Tibial nerve (tissue), 4 donors: Measurements from ENCODE around the gene FMNL2. TPM values are rescaled to one million over a fixed set of nuclear protein-coding genes. Genes with fewer than 3 reads are reported as not detected.

Experiments
- DNase-seq, 2 donors: peaks; one replicate each; pipeline ENCODE4 v3.0.0-alpha.2; 2019; ENCODE audit warnings: low spot score in 2 of 2
- H3K27ac ChIP-seq, 4 donors: fragments of 200-600 bp; sonication (generic) in 3 of 4; one replicate each; pipeline ENCODE4 v1.5.1; 2017 to 2019; ENCODE audit warnings: mild to moderate bottlenecking in 1 of 4
- H3K27me3 ChIP-seq, 2 donors: fragments of 200-600 bp; sonication (generic) in 1 of 2; one replicate each; pipeline versions ENCODE4 v1.5.1 to v1.6.0; 2017 to 2019
- H3K36me3 ChIP-seq, 3 donors: fragments of 200-600 bp; sonication (generic); one replicate each; pipeline ENCODE4 v1.5.1; 2018 to 2019
- H3K4me1 ChIP-seq, 4 donors: fragments of 200-600 bp; sonication (generic) in 3 of 4; one replicate each; pipeline ENCODE4 v1.5.1; 2017 to 2019
- H3K4me3 ChIP-seq, 4 donors: fragments of 200-600 bp; sonication (generic) in 3 of 4; one replicate each; pipeline ENCODE4 v1.5.1; 2017 to 2019; ENCODE audit warnings: mild to moderate bottlenecking in 1 of 4, moderate library complexity in 1 of 4
- H3K9me3 ChIP-seq, 4 donors: fragments of 200-600 bp; sonication (generic) in 3 of 4; one replicate each; pipeline ENCODE4 v1.5.1; 2017 to 2019
- CTCF ChIP-seq, 5 experiments: fragments of 200-600 bp in 3 of 5; fragments of 450-650 bp in 2 of 5; sonication (generic) in 3 of 5; IDR thresholded peaks; one replicate each; pipeline ENCODE4 v1.5.1; 2016 to 2019; ENCODE audit warnings: antibody characterized with exemption in 5 of 5, mild to moderate bottlenecking in 3 of 5, moderate library complexity in 2 of 5
- EP300 ChIP-seq, 2 donors: sonication (generic); formaldehyde crosslinking; IDR thresholded peaks; one replicate each; pipeline ENCODE4 v1.6.1; 2017; ENCODE audit warnings: antibody characterized with exemption in 2 of 2, mild to moderate bottlenecking in 1 of 2
- POLR2A ChIP-seq, 2 donors: fragments of 450-650 bp; IDR thresholded peaks; one replicate each; pipeline ENCODE4 v1.6.1; 2017; ENCODE audit warnings: antibody characterized with exemption in 2 of 2, mild to moderate bottlenecking in 2 of 2, moderate library complexity in 2 of 2
- WGBS, 2 donors: methylation state at CpG; one replicate each; pipeline ENCODE4 v1.1.5; 2018; 5-methylcytosine and 5-hydroxymethylcytosine counted together
- total RNA-seq, 4 donors: library from RNA; depleted of rRNA; stranded (reverse); fragments of >200 nt; gene quantifications; one replicate each; pipeline ENCODE4 v1.1.0, GENCODE V29; 2016

The FMNL2 gene
- total RNA-seq, 4 donors from 2014 or later = 94.5 to 131 (median 98.1) TPM

DNA sequence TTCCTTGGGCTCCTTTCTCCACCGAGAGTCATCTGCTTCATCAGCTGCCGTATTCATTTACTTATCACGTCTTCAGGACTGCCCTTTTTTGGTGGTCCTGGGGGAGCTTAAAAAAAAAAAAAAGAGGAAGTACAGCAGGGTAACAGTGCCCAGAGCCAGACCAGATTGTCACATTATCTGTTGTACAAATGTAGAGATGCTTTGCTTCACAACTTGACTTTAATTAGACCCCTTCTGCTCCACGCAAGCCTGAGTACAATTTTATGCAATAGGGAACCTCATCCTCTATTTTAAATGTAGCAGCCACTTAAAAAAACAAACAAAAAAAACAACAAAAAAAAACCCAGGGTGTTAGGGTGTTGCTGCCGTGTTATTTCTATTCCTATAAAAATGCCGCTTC, 254.0 kb downstream of the FMNL2 start:
- no peaks in the 10 kb centered on the region for H3K36me3 ChIP-seq
- H3K27ac ChIP-seq = peak overlapping the region in 1 of 4 donors; percentile 82
- H3K4me1 ChIP-seq = peaks cover 4 to 56% (median 24%) of the 10 kb centered on the region in 4 donors
- H3K27me3 ChIP-seq = no peaks in the 10 kb centered on the region
- no peaks in the 10 kb centered on the region for H3K9me3 ChIP-seq
- H3K4me3 ChIP-seq = no peak overlapping the region
- no peak for DNase-seq
- TF ChIP-seq EP300 (IDR thresholded peaks at IDR 0.05) = no peak
- no peak for TF ChIP-seq POLR2A (IDR thresholded peaks at IDR 0.05)
- WGBS, 2 donors = 60 to 61% methylated on average over 6 of the region's 6 CpGs

DNA sequence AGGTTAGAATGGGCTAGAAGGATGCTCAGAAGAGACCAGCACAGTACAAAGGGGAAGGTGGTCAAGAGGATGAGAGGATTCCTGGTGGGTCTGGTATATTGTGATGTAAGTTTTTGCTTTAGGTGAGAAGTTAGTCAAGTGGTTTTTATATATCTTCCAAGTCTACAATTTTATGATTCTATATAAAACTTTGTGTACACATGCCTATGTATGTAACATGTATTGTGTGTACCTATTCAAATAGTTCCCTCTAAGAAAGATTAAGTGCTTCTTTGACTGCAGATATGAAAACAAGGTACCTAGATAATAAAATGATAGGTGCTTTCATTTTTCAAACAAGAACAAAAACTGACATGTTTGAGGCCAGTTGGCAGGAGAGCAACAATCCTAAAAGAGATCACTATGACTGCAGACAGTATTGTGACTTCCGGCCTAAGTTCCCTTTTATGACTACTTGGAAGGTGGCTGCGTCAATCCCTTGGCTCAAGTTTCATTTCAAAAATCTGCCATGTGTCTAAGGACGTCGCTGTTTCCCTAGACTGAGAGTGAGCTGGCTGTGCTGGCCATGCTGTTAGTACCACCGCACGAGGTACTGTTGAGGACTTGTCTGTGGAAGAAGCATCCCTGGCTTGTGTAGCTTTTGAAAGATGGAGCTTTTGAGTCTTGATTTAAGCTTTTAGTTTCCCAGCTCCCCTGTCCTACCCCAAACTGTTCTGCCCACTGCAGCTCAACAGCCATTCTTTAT, 259.2 kb downstream of the FMNL2 start:
- Histone ChIP-seq H3K27ac (peak overlapping the region; percentile 21 to 78 (median 64)), H3K4me1 (peaks cover 0 to 38% (median 7%) of the 10 kb centered on the region in 4 donors), H3K36me3 (peaks cover 0 to 8% (median 0%) of the 10 kb centered on the region in 3 donors), H3K4me3 (no peak overlapping the region), H3K9me3 (no peaks in the 10 kb centered on the region), H3K27me3 (no peaks in the 10 kb centered on the region)
- DNase-seq = peak in 1 of 2 donors; percentile 66
- WGBS, 2 donors = 62 to 74% methylated on average over 6 of the region's 6 CpGs
- TF ChIP-seq EP300 (IDR thresholded peaks at IDR 0.05) = peak; percentile 46
- no peak for TF ChIP-seq POLR2A (IDR thresholded peaks at IDR 0.05)

- DNase-seq = peak; percentile 47 to 75
- H3K27ac ChIP-seq = peak overlapping the region; percentile 21 to 78 (median 64)
- H3K4me3 ChIP-seq = no peak overlapping the region
- TF ChIP-seq EP300 (IDR thresholded peaks at IDR 0.05) (peak in 1 of 2 donors; percentile 82), CTCF (IDR thresholded peaks at IDR 0.05) (no peak)
- no peaks in the 10 kb centered on the region for H3K27me3 ChIP-seq
- H3K9me3 ChIP-seq = no peaks in the 10 kb centered on the region
- peaks cover 0 to 34% (median 7%) of the 10 kb centered on the region in 4 donors for H3K4me1 ChIP-seq
- H3K36me3 ChIP-seq = peaks cover 0 to 8% (median 0%) of the 10 kb centered on the region in 3 donors
- 44 to 59% methylated on average over 3 of the region's 3 CpGs for WGBS, 2 donors
These were observed 259.8 kb downstream of the FMNL2 start for GRCh38 chr2:152594792-152595191.

GRCh38 chr2:152598975-152599759, 264.2 kb downstream of the FMNL2 start:
- Histone ChIP-seq H3K9me3 (no peaks in the 10 kb centered on the region), H3K27me3 (no peaks in the 10 kb centered on the region), H3K27ac (no peak overlapping the region), H3K4me1 (peaks cover 0 to 28% (median 10%) of the 10 kb centered on the region in 4 donors), H3K4me3 (no peak overlapping the region), H3K36me3 (peaks cover 0 to 12% (median 0%) of the 10 kb centered on the region in 3 donors)
- WGBS, 2 donors = 87 to 91% methylated on average over 9 of the region's 9 CpGs
- DNase-seq = no peak
- TF ChIP-seq EP300 (IDR thresholded peaks at IDR 0.05) (no peak), CTCF (IDR thresholded peaks at IDR 0.05) (no peak), POLR2A (IDR thresholded peaks at IDR 0.05) (no peak)

DNA sequence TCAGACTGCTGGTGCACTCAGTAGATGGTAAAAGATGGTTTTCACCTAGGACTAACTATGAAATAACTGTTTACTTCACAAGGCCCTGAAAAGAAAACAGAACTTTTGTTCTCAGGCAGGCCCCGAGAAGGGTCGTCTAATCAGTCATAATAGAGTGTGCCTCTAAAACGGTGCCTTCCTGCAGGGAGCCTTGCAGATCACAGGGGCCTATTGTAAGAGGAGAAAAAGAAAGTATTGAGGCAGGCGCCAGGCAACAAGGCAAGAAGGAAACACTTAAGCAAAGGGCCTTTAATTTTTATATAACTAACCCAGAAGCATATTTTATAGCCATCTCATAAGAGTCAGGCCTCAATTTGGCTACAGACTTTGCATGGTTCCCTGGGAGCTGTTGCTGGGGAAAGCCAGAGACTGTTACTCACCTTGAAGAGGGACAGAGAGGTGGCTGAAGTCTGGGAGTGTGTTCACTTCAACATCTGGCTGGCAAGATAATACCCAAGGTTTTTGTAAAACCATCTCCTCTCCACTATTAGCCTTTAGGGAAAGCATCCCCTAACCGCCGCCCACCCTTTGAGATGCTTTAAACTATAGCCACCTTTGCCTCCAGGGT, 265.2 kb downstream of the FMNL2 start:
- no peak for TF ChIP-seq POLR2A (IDR thresholded peaks at IDR 0.05)
- TF ChIP-seq CTCF (IDR thresholded peaks at IDR 0.05) = no peak
- no peak for TF ChIP-seq EP300 (IDR thresholded peaks at IDR 0.05)
- 51 to 54% methylated on average over 6 of the region's 6 CpGs for WGBS, 2 donors
- no peaks in the 10 kb centered on the region for H3K9me3 ChIP-seq
- no peak overlapping the region for H3K4me3 ChIP-seq
- no peaks in the 10 kb centered on the region for H3K27me3 ChIP-seq
- no peak for DNase-seq
- H3K4me1 ChIP-seq = peaks cover 0 to 19% (median 4%) of the 10 kb centered on the region in 4 donors
- peak overlapping the region in 1 of 4 donors; percentile 5 for H3K27ac ChIP-seq
- H3K36me3 ChIP-seq = peaks cover 0 to 17% (median 0%) of the 10 kb centered on the region in 3 donors
